Thymus (tissue), 11 donors: ENCODE measurements around the gene TSKS. TPM values are rescaled to one million over a fixed set of nuclear protein-coding genes. Genes with fewer than 3 reads are reported as not detected.

ENCODE experiments used
- DNase-seq, 9 donors: peaks; one replicate each; pipeline ENCODE4 v3.0.0-alpha.2; 2013; ENCODE audit warnings: low spot score in 9 of 9, low read depth in 6 of 9, missing footprints in 1 of 9
- H3K27ac ChIP-seq, 2 donors: one replicate each; pipeline ENCODE4 v1.5.1; 2013; ENCODE audit warnings: control low read depth in 1 of 2, low read depth in 1 of 2, low read length in 1 of 2, mild to moderate bottlenecking in 1 of 2, moderate library complexity in 1 of 2
- H3K27me3 ChIP-seq, 2 donors: one replicate each; pipeline ENCODE4 v1.5.1; 2013; ENCODE audit warnings: low read length in 1 of 2; ENCODE audit not compliant: control insufficient read depth in 2 of 2, insufficient read depth in 1 of 2
- H3K36me3 ChIP-seq, 2 donors: one replicate each; pipeline ENCODE4 v1.5.1; 2013; ENCODE audit warnings: low read length in 1 of 2, mild to moderate bottlenecking in 1 of 2, moderate library complexity in 1 of 2; ENCODE audit not compliant: control insufficient read depth in 2 of 2, insufficient read depth in 2 of 2
- H3K4me1 ChIP-seq, 2 donors: one replicate each; pipeline ENCODE4 v1.5.1; 2013; ENCODE audit warnings: low read length in 2 of 2; ENCODE audit not compliant: control insufficient read depth in 2 of 2, insufficient read depth in 2 of 2
- H3K4me3 ChIP-seq, 2 donors: one replicate each; pipeline ENCODE4 v1.5.1; 2013; ENCODE audit warnings: low read length in 2 of 2, control low read depth in 1 of 2, mild to moderate bottlenecking in 1 of 2
- H3K9me3 ChIP-seq, 2 donors: one replicate each; pipeline ENCODE4 v1.5.1; 2013; ENCODE audit warnings: low read length in 1 of 2, mild to moderate bottlenecking in 1 of 2; ENCODE audit not compliant: control insufficient read depth in 2 of 2, insufficient read depth in 1 of 2
- WGBS: extraction: QIAGEN DNeasy Blood & Tissue Kit; methylation state at CpG from one replicate; pipeline ENCODE4 v1.1.7; 2013; 5-methylcytosine and 5-hydroxymethylcytosine counted together
- polyA plus RNA-seq: library from polyadenylated mRNA; stranded (reverse); fragments of 200-250 nt; gene quantifications from one replicate; pipeline ENCODE4 v1.2.3, GENCODE V29; 2013
- total RNA-seq: library from RNA; stranded (reverse); fragments of 120-200 nt; gene quantifications from one replicate; pipeline ENCODE4 v1.2.4, GENCODE V29; 2013
- donor health status: healthy.

Gene TSKS
- total and polyA plus RNA-seq, 2 donors = 2.4 to 2.6 TPM

- no peaks in the 10 kb centered on the region for H3K4me1 ChIP-seq
- no peaks in the 10 kb centered on the region for H3K36me3 ChIP-seq
- WGBS = 94% methylated on average over 5 of the region's 5 CpGs
- H3K27ac ChIP-seq = no peak overlapping the region
- H3K4me3 ChIP-seq = no peak overlapping the region
- DNase-seq = no peak
- H3K9me3 ChIP-seq = no peaks in the 10 kb centered on the region
- peaks cover 4 to 15% of the 10 kb centered on the region in 2 donors for H3K27me3 ChIP-seq
Measured at GRCh38 chr19:49699364-49699763, 63.7 kb downstream of the TSKS start.

DNA sequence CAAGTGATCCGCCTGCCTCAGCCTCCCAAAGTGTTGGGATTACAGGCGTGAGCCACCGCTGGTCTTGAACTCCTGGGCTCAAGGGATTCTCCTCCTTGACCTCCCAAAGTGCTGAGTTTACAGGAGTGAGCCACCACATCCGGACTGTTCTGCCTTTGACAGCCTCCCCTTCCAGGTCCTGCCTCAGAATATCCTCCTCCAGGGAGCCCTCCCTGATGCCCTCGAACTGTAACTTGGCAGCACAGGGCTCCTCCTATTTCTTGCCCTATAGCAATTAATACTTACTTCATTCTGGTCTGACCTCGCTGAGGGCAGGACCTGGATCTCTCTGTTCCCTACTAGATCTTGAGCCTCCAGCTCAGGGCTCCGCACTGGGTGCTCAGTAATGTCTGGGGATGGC lies 66.2 kb downstream of the TSKS start:
- Histone ChIP-seq H3K4me3 (no peak overlapping the region), H3K4me1 (no peaks in the 10 kb centered on the region)
- 97% methylated on average over 7 of the region's 7 CpGs for WGBS

DNA sequence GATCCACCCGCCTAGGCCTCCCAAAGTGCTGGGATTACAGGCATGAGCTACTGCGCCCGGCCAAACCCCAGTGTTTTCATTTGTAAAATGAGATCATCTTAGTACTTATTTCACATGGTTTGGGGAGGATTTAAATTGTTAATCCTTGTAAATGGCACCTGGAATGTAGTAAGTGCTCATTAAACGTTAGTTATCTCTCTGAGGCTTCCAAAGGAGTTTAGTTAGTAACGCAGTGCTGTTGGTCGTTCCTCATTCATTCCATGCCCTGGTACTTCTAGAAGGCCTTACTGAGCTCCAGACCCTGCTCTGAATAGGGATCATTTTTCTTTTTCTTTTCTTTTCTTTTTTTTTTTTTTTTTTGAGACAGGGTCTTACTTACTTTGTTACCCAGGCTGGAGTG lies 67.0 kb downstream of the TSKS start:
- no peak overlapping the region for H3K27ac ChIP-seq
- H3K36me3 ChIP-seq = no peaks in the 10 kb centered on the region
- H3K4me3 ChIP-seq = no peak overlapping the region
- H3K9me3 ChIP-seq = peaks cover 0 to 6% of the 10 kb centered on the region in 2 donors
- H3K27me3 ChIP-seq = peaks cover 6 to 33% of the 10 kb centered on the region in 2 donors
- DNase-seq = no peak
- 89% methylated on average over 6 of the region's 6 CpGs for WGBS
- H3K4me1 ChIP-seq = peaks cover 0 to 7% of the 10 kb centered on the region in 2 donors

More for the DNA sequence above, 66.2 kb downstream of the TSKS start:
- no peaks in the 10 kb centered on the region for H3K9me3 ChIP-seq
- peaks cover 6 to 30% of the 10 kb centered on the region in 2 donors for H3K27me3 ChIP-seq
- DNase-seq = no peak
- H3K36me3 ChIP-seq = no peaks in the 10 kb centered on the region
- no peak overlapping the region for H3K27ac ChIP-seq

DNA sequence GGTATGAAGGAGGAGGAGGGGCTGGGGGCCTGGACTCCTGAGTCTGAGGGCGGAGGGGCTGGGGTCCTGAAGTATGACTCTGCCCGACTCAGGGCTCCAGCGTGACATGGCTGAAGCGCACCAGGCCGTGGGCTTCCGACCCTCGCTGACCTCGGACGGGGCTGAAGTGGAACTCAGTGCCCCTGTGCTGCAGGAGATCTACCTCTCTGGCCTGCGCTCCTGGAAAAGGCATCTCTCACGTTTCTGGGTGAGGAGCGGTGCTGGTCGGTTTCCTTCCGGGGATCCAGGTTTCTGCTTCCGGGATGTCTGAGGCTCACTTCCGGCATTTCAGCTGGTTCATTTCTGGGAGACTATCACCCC lies 71.0 kb downstream of the TSKS start:
- 89% methylated on average over 16 of the region's 16 CpGs for WGBS
- Histone ChIP-seq H3K27ac (no peak overlapping the region), H3K27me3 (peaks cover 23 to 49% of the 10 kb centered on the region in 2 donors), H3K9me3 (peaks cover 0 to 20% of the 10 kb centered on the region in 2 donors), H3K4me1 (peaks cover 4 to 15% of the 10 kb centered on the region in 2 donors), H3K36me3 (peaks cover 3 to 9% of the 10 kb centered on the region in 2 donors), H3K4me3 (no peak overlapping the region)
- no peak for DNase-seq

- H3K27me3 ChIP-seq = peaks cover 23 to 49% of the 10 kb centered on the region in 2 donors
- peak in 1 of 9 donors; percentile 44 for DNase-seq
- WGBS = 19% methylated on average over 39 of the region's 39 CpGs
- H3K4me3 ChIP-seq = peak overlapping the region; percentile 16 to 34
- peaks cover 4 to 15% of the 10 kb centered on the region in 2 donors for H3K4me1 ChIP-seq
- peaks cover 0 to 20% of the 10 kb centered on the region in 2 donors for H3K9me3 ChIP-seq
- H3K36me3 ChIP-seq = peaks cover 7 to 16% of the 10 kb centered on the region in 2 donors
- H3K27ac ChIP-seq = no peak overlapping the region
Measured at GRCh38 chr19:49691243-49692146, 71.6 kb downstream of the TSKS start.

- whole genome bisulfite sequencing = 8% methylated on average over 38 of the region's 38 CpGs
- peak in 1 of 9 donors; percentile 36 for DNase-seq
- no peak within 1 kb of the TSS for H3K27ac ChIP-seq
- peaks cover 0 to 20% of the 10 kb centered on the region in 2 donors for H3K9me3 ChIP-seq
- H3K36me3 ChIP-seq = peaks cover 12 to 23% of the 10 kb centered on the region in 2 donors
- peaks cover 23 to 49% of the 10 kb centered on the region in 2 donors for H3K27me3 ChIP-seq
- H3K4me3 ChIP-seq = peak within 1 kb of the TSS; percentile 16 to 34
- peaks cover 4 to 15% of the 10 kb centered on the region in 2 donors for H3K4me1 ChIP-seq
Measured at GRCh38 chr19:49690656-49691242, 72.4 kb downstream of the TSKS start, which contains the start of gene CPT1C. Gene CPT1C (plus strand): TSS chr19:49691116. CDS start chr19:49692253, 1,137 bp downstream.

GRCh38 chr19:49690079-49690655 lies 72.9 kb downstream of the TSKS start:
- Histone ChIP-seq H3K36me3 (peaks cover 18 to 28% of the 10 kb centered on the region in 2 donors), H3K27ac (no peak overlapping the region), H3K4me3 (peak overlapping the region; percentile 10 to 34), H3K4me1 (peaks cover 4 to 15% of the 10 kb centered on the region in 2 donors), H3K27me3 (peaks cover 23 to 49% of the 10 kb centered on the region in 2 donors), H3K9me3 (peaks cover 0 to 20% of the 10 kb centered on the region in 2 donors)
- 37% methylated on average over 39 of the region's 39 CpGs for WGBS
- no peak for DNase-seq
